Measurements from ENCODE around the gene ZNF438.

The ZNF438 gene

GRCh38 chr10:30863516-30864210, 168.0 kb downstream of the ZNF438 start:
- TF ChIP-seq CTCF (IDR thresholded peaks at IDR 0.05; ENCODE audit: insufficient read depth, low read depth, low read length, missing control alignments): no peak
- H3K4me3 ChIP-seq (ENCODE audit: low read length): no peak overlapping the region
- DNase-seq (ENCODE audit: low read depth): no peak

GRCh38 chr10:30862486-30862885, 169.2 kb downstream of the ZNF438 start:
- no peak overlapping the region for H3K4me3 ChIP-seq (ENCODE audit: low read length)
- DNase-seq (ENCODE audit: low read depth): peak; percentile 29
- no peak for TF ChIP-seq CTCF (IDR thresholded peaks at IDR 0.05; ENCODE audit: insufficient read depth, low read depth, low read length, missing control alignments)

GRCh38 chr10:30861976-30862375, 169.7 kb downstream of the ZNF438 start:
- no peak overlapping the region for H3K4me3 ChIP-seq (ENCODE audit: low read length)
- no peak for TF ChIP-seq CTCF (IDR thresholded peaks at IDR 0.05; ENCODE audit: insufficient read depth, low read depth, low read length, missing control alignments)
- DNase-seq (ENCODE audit: low read depth): no peak

- no peak for TF ChIP-seq CTCF (IDR thresholded peaks at IDR 0.05; ENCODE audit: insufficient read depth, low read depth, low read length, missing control alignments)
- no peak overlapping the region for H3K4me3 ChIP-seq (ENCODE audit: low read length)
- DNase-seq (ENCODE audit: low read depth): no peak
These were observed 170.4 kb downstream of the ZNF438 start for GRCh38 chr10:30861221-30861620.

GRCh38 chr10:30858499-30858898, 173.2 kb downstream of the ZNF438 start:
- TF ChIP-seq CTCF (IDR thresholded peaks at IDR 0.05; ENCODE audit: insufficient read depth, low read depth, low read length, missing control alignments): no peak
- DNase-seq (ENCODE audit: low read depth): no peak
- no peak overlapping the region for H3K4me3 ChIP-seq (ENCODE audit: low read length)

GRCh38 chr10:30857803-30858202, 173.9 kb downstream of the ZNF438 start:
- no peak for TF ChIP-seq CTCF (IDR thresholded peaks at IDR 0.05; ENCODE audit: insufficient read depth, low read depth, low read length, missing control alignments)
- DNase-seq (ENCODE audit: low read depth): peak; percentile 13
- no peak overlapping the region for H3K4me3 ChIP-seq (ENCODE audit: low read length)

GRCh38 chr10:30855131-30855530, 176.5 kb downstream of the ZNF438 start:
- no peak for TF ChIP-seq CTCF (IDR thresholded peaks at IDR 0.05; ENCODE audit: insufficient read depth, low read depth, low read length, missing control alignments)
- DNase-seq (ENCODE audit: low read depth): no peak
- no peak overlapping the region for H3K4me3 ChIP-seq (ENCODE audit: low read length)

Measured in epithelial cell of esophagus (primary cell).